Fibroblast of the aortic adventitia (primary cell): ENCODE results near the gene PARVG. TPM values are rescaled to one million over a fixed set of nuclear protein-coding genes. Genes with fewer than 3 reads are reported as not detected.

Experiments
- DNase-seq: peaks from one replicate; pipeline ENCODE4 v3.0.0-alpha.2; 2010; ENCODE audit warnings: low read depth
- H3K4me3 ChIP-seq: 2 replicates; pipeline ENCODE4 v1.5.1; 2011; ENCODE audit warnings: low read depth, mild to moderate bottlenecking, control low read depth, low read length, moderate library complexity
- CTCF ChIP-seq: IDR thresholded peaks from 2 replicates; pipeline ENCODE4 v1.5.1; 2011; ENCODE audit warnings: mild to moderate bottlenecking, low read length, control low read depth, inconsistent platforms; ENCODE audit not compliant: insufficient read depth
- total RNA-seq: library from RNA; depleted of rRNA; stranded (reverse); fragments of >200 nt; gene quantifications from 2 replicates; pipeline ENCODE4 v1.2.3, GENCODE V29; 2012; ENCODE audit warnings: low replicate concordance

Gene PARVG
- total RNA-seq, 1 donor = not detected

GRCh38 chr22:44249376-44250147 is 68.8 kb downstream of the PARVG start:
- no peak for DNase-seq
- H3K4me3 ChIP-seq = no peak overlapping the region
- TF ChIP-seq CTCF = no peak

- TF ChIP-seq CTCF = no peak
- no peak for DNase-seq
- H3K4me3 ChIP-seq = no peak overlapping the region
Measured at GRCh38 chr22:44254811-44255210, 74.1 kb downstream of the PARVG start.

GRCh38 chr22:44256085-44256484 is 75.4 kb downstream of the PARVG start:
- DNase-seq = no peak
- TF ChIP-seq CTCF = no peak
- no peak overlapping the region for H3K4me3 ChIP-seq

- no peak for DNase-seq
- H3K4me3 ChIP-seq = no peak overlapping the region
- TF ChIP-seq CTCF = no peak
Measured at GRCh38 chr22:44256556-44257485, 76.1 kb downstream of the PARVG start.

Other genes with a start within 250 kb of the PARVG start
- gene SAMM50, start 225.5 kb upstream of the PARVG start, total RNA-seq = 53.7 and 54.3 TPM in 2 replicates
- gene PARVB, start 156.6 kb upstream of the PARVG start, total RNA-seq = 23.0 and 30.6 TPM in 2 replicates
- gene SHISAL1, start 132.0 kb downstream of the PARVG start, total RNA-seq = 0.98 and 11.4 TPM in 2 replicates